Keratinocyte (primary cell): ENCODE data around the gene CACNA2D1. TPM values are rescaled to one million over a fixed set of nuclear protein-coding genes. Genes with fewer than 3 reads are reported as not detected.

Experiments used
- DNase-seq: peaks from one replicate; pipeline ENCODE4 v3.0.0-alpha.2; 2011; ENCODE audit warnings: low read depth, missing footprints, low spot score
- FAIRE-seq: peaks from 2 replicates; lab custom pipeline; 2011; peaks lifted over from hg19 to GRCh38; lab: Jason Lieb, UNC
- H2AFZ ChIP-seq: 2 replicates; pipeline ENCODE4 v1.6.0; 2012; ENCODE audit warnings: low read length, control low read depth, inconsistent platforms; ENCODE audit not compliant: control insufficient read depth
- H3K27ac ChIP-seq: 2 replicates; pipeline ENCODE4 v1.5.1; 2011; ENCODE audit warnings: low read length; ENCODE audit not compliant: control insufficient read depth, insufficient read depth
- H3K27me3 ChIP-seq: 3 replicates; pipeline ENCODE4 v1.6.0; 2011; ENCODE audit warnings: low read length; ENCODE audit not compliant: control insufficient read depth, insufficient read depth; ENCODE audit errors: extremely low read depth
- H3K36me3 ChIP-seq, 2 experiments: 2 replicates in 1 of 2; 3 replicates in 1 of 2; pipeline ENCODE4 v1.5.1; 2011; ENCODE audit warnings: low read length in 2 of 2, mild to moderate bottlenecking in 1 of 2; ENCODE audit not compliant: control insufficient read depth in 2 of 2, insufficient read depth in 2 of 2; ENCODE audit errors: extremely low read depth in 1 of 2
- H3K4me1 ChIP-seq: 3 replicates; pipeline ENCODE4 v1.5.1; 2011; ENCODE audit warnings: low read length; ENCODE audit not compliant: control insufficient read depth, insufficient read depth; ENCODE audit errors: extremely low read depth
- H3K4me2 ChIP-seq: 3 replicates; pipeline ENCODE4 v1.6.0; 2011; ENCODE audit warnings: low read depth, low read length; ENCODE audit not compliant: control insufficient read depth, insufficient read depth; ENCODE audit errors: extremely low read depth
- H3K4me3 ChIP-seq, 3 experiments: fragments of 200-600 bp in 1 of 3; sonication (generic) in 1 of 3; 2 replicates in 2 of 3; 3 replicates in 1 of 3; pipeline ENCODE4 v1.5.1; 2011 to 2016; ENCODE audit warnings: low read length in 3 of 3, mild to moderate bottlenecking in 3 of 3, control low read depth in 2 of 3, inconsistent platforms in 1 of 3, low read depth in 1 of 3, mixed read lengths in 1 of 3, mixed run types in 1 of 3, moderate library complexity in 1 of 3; ENCODE audit not compliant: control insufficient read depth in 2 of 3, insufficient read depth in 2 of 3; ENCODE audit errors: extremely low read depth in 1 of 3
- H3K79me2 ChIP-seq: 2 replicates; pipeline ENCODE4 v1.6.0; 2012; ENCODE audit warnings: low read length; ENCODE audit not compliant: control insufficient read depth, insufficient read depth
- H3K9ac ChIP-seq: 3 replicates; pipeline ENCODE4 v1.6.0; 2011; ENCODE audit warnings: low read length; ENCODE audit not compliant: control insufficient read depth, insufficient read depth; ENCODE audit errors: extremely low read depth
- H3K9me1 ChIP-seq: 3 replicates; pipeline ENCODE4 v1.6.0; 2011; ENCODE audit warnings: low read length; ENCODE audit not compliant: control insufficient read depth, insufficient read depth; ENCODE audit errors: extremely low read depth
- H3K9me3 ChIP-seq: 2 replicates; pipeline ENCODE4 v1.5.1; 2012; ENCODE audit warnings: low read depth, low read length; ENCODE audit not compliant: control insufficient read depth
- H4K20me1 ChIP-seq: 3 replicates; pipeline ENCODE4 v1.6.0; 2011; ENCODE audit warnings: low read length; ENCODE audit not compliant: control insufficient read depth, insufficient read depth; ENCODE audit errors: extremely low read depth
- CTCF ChIP-seq, 3 experiments: IDR thresholded peaks in 1 of 3; conservative IDR thresholded peaks in 1 of 3; optimal IDR thresholded peaks in 1 of 3; 2 replicates in 2 of 3; 3 replicates in 1 of 3; pipeline versions ENCODE3 to v1.5.1; 2011; ENCODE audit warnings: low read length in 3 of 3, mild to moderate bottlenecking in 3 of 3, moderate library complexity in 2 of 3, control low read depth in 1 of 3, inconsistent platforms in 1 of 3; ENCODE audit not compliant: insufficient read depth in 2 of 3; ENCODE audit errors: extremely low read depth in 1 of 3
- EZH2 ChIP-seq: IDR thresholded peaks from one replicate; pipeline ENCODE4 v1.6.1; 2012; ENCODE audit warnings: inconsistent platforms, mild to moderate bottlenecking, low read length, moderate library complexity
- dilution Hi-C: fragments of 300-500 bp; cut with MboI; formaldehyde crosslinking; loops from one replicate; pipeline ENCODE4 v1.7.0; 2020; ENCODE audit warnings: low sequenced_read_pairs; ENCODE audit not compliant: extremely low pct_ligation_motif_present
- polyA plus RNA-seq, 5 experiments: library from polyadenylated mRNA; depleted of rRNA in 3 of 5; stranded (reverse) in 3 of 5; stranded (forward) in 1 of 5; unstranded in 1 of 5; fragments of >200 nt; gene quantifications; 1 replicate in 1 of 5; 2 replicates in 3 of 5; 3 replicates in 1 of 5; pipeline versions ENCODE4 v1.2.1 to v1.2.3, GENCODE V29; 2011 to 2012; ENCODE audit warnings: missing spikeins in 2 of 5, low read depth in 1 of 5, low replicate concordance in 1 of 5

CACNA2D1 gene
- polyA plus RNA-seq, 1 donor (not counting 4 experiments of a cell fraction or from before 2014, with no cell fraction given), result 1.8 TPM

DNA sequence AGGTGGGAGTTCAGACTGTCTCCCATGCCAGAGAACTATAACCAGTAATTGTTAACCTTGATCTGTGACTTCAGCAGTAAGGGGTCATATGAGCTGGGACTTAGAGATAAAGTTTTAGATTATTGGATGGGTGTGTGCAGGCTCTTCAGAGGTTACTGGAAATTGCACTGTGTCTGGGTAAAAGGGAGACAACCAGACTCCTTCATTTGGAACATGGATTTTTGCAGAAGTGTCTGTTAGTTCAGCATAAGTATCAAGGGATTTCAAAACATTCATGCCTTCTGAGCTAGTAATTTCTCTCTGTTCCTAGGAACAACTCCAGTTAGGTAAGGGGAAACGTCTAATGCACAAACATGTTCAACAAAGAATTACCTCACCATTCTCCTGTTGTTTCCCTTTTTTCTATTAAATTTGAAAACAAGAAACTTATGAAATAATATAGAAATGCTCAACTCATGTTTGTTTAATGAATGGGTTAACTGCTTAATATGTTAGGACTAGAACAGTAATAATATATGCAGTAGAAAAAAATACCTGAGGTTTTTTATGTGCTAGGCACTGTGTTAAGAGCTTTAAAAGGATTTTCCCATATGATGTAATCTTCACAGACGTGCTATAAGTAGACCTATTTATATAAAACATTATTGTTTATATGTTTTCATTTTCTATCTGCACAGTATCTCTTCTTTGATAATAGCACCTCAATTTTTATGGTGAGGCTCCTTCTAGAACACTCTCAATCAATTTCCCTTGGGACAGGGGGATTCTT lies 233.0 kb downstream of the CACNA2D1 start:
- H3K27me3 ChIP-seq, result no peaks in the 10 kb centered on the region
- H3K27ac ChIP-seq, result no peak overlapping the region
- H3K79me2 ChIP-seq, result no peaks in the 10 kb centered on the region
- H3K9me1 ChIP-seq, result no peaks in the 10 kb centered on the region
- FAIRE-seq, result no peak
- no peak for DNase-seq
- no peak overlapping the region for H3K9ac ChIP-seq
- no peaks in the 10 kb centered on the region for H3K4me1 ChIP-seq
- no peaks in the 10 kb centered on the region for H4K20me1 ChIP-seq
- dilution Hi-C loops, result no loop called here
- TF ChIP-seq CTCF (optimal IDR thresholded peaks at IDR 0.05 in 1 of 3, IDR thresholded peaks at IDR 0.05 in 1 of 3, conservative IDR thresholded peaks at IDR 0.05 in 1 of 3; ENCODE audit: extremely low read depth in 1 of 3, insufficient read depth in 2 of 3, low read length in 3 of 3) (no peak), EZH2 (no peak)
- H3K4me3 ChIP-seq, result no peak overlapping the region
- H3K4me2 ChIP-seq, result no peak overlapping the region
- H3K36me3 ChIP-seq, result no peaks in the 10 kb centered on the region
- H2AFZ ChIP-seq, result no peak overlapping the region
- no peaks in the 10 kb centered on the region for H3K9me3 ChIP-seq

DNA sequence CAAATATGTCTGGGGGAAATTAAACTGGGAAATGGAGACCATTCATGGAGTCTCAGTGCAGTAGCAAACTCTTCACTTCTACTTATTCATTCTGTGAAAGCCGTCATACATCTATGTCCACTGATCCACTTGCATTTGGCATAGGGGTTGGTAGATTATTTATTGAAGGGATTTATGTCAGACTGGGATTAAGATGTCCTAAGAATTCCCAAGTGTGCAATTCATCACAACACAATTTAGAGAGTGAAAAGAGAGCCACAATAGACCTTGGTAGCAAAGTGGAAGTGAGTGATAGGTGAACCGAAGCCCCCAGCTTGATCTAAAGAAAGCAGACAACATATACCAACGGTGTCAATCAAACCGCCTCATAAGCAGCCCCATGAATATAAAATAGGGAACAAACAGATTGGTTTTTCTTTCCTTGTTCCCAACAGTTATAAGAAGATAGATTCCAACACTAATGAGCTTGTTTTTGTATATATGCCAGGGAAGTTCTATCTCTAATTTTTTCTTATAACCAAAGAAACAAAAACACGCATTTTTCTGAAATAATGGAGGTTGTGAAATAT lies 234.3 kb downstream of the CACNA2D1 start:
- Histone ChIP-seq H3K36me3 (no peaks in the 10 kb centered on the region), H3K27me3 (no peaks in the 10 kb centered on the region), H3K27ac (no peak overlapping the region), H3K4me1 (peaks cover 5% of the 10 kb centered on the region), H4K20me1 (no peaks in the 10 kb centered on the region), H3K79me2 (no peaks in the 10 kb centered on the region), H3K9me3 (no peaks in the 10 kb centered on the region), H3K4me2 (no peak overlapping the region), H3K9ac (no peak overlapping the region), H3K4me3 (no peak overlapping the region), H2AFZ (no peak overlapping the region), H3K9me1 (no peaks in the 10 kb centered on the region)
- TF ChIP-seq CTCF (optimal IDR thresholded peaks at IDR 0.05 in 1 of 3, IDR thresholded peaks at IDR 0.05 in 1 of 3, conservative IDR thresholded peaks at IDR 0.05 in 1 of 3; ENCODE audit: extremely low read depth in 1 of 3, insufficient read depth in 2 of 3, low read length in 3 of 3) (no peak), EZH2 (no peak)
- dilution Hi-C loops, result no loop called here
- DNase-seq, result no peak
- no peak for FAIRE-seq
